H1 (cell line): Measurements from ENCODE around the gene C17orf50. TPM values are rescaled to one million over a fixed set of nuclear protein-coding genes. Genes with fewer than 3 reads are reported as not detected.

Source experiments
- ASH2L ChIP-seq: fragments of 200-600, 300-600 bp; sonication (generic); IDR thresholded peaks from one replicate; pipeline ENCODE4 v1.7.1; 2017; ENCODE audit warnings: low read length
- CBX5 ChIP-seq: fragments of 300-800, 300-1000 bp; sonication (generic); IDR thresholded peaks from 2 replicates; pipeline ENCODE4 v1.7.1; 2016; ENCODE audit warnings: antibody characterized with exemption, low read length, low read depth
- CREB1 ChIP-seq: IDR thresholded peaks from 2 replicates; pipeline ENCODE4 v1.6.1; 2012; ENCODE audit warnings: inconsistent platforms
- CTCF ChIP-seq, 3 experiments: IDR thresholded peaks; 1 replicate in 2 of 3; 2 replicates in 1 of 3; pipeline versions ENCODE4 v1.5.1 to v1.6.1; 2011; ENCODE audit warnings: low read length in 3 of 3, mild to moderate bottlenecking in 3 of 3, inconsistent platforms in 2 of 3, low read depth in 1 of 3, moderate library complexity in 1 of 3; ENCODE audit not compliant: insufficient read depth in 1 of 3; ENCODE audit errors: control extremely low read depth in 1 of 3
- NRF1 ChIP-seq: IDR thresholded peaks from 2 replicates; pipeline ENCODE4 v1.6.1; 2011; ENCODE audit warnings: mild to moderate bottlenecking, low read depth, low read length, improper control_type of control experiment
- POLR2A ChIP-seq, 2 experiments: IDR thresholded peaks; 1 replicate in 1 of 2; 2 replicates in 1 of 2; pipeline ENCODE4 v1.6.1; 2011; ENCODE audit warnings: low read depth in 2 of 2, low read length in 2 of 2, mild to moderate bottlenecking in 2 of 2; ENCODE audit errors: control extremely low read depth in 1 of 2
- POLR2AphosphoS5 ChIP-seq: IDR thresholded peaks from 2 replicates; pipeline ENCODE4 v1.6.1; 2011; ENCODE audit warnings: low read depth, low read length
- RNF2 ChIP-seq: fragments of 200-900, 300-1000 bp; sonication (generic); IDR thresholded peaks from 2 replicates; pipeline ENCODE4 v1.7.1; 2016; ENCODE audit warnings: borderline replicate concordance, low read depth, mild to moderate bottlenecking, antibody characterized with exemption, low read length; ENCODE audit not compliant: poor library complexity, severe bottlenecking; ENCODE audit errors: missing control alignments
- TEAD4 ChIP-seq: IDR thresholded peaks from 2 replicates; pipeline ENCODE4 v1.6.1; 2012; ENCODE audit warnings: low read depth, low read length, inconsistent platforms, mixed read lengths
- USF2 ChIP-seq: IDR thresholded peaks from 2 replicates; pipeline ENCODE4 v1.6.1; 2011; ENCODE audit warnings: low read length, improper control_type of control experiment
- polyA plus RNA-seq, 7 experiments: library from polyadenylated mRNA; depleted of rRNA in 3 of 7; stranded (reverse) in 5 of 7; unstranded in 2 of 7; fragments of >200 nt in 5 of 7; fragments of 200-250 nt in 2 of 7; gene quantifications; 1 replicate in 5 of 7; 2 replicates in 1 of 7; 4 replicates in 1 of 7; pipeline versions ENCODE4 v1.2.1 to v1.2.3, GENCODE V29; 2011 to 2013; ENCODE audit warnings: missing spikeins in 2 of 7, mixed read lengths in 2 of 7
- total RNA-seq: library from RNA; stranded (reverse); fragmentation: NEBNext Ultra II Directional; extraction: Animal tissue kit (Norgen Biotek cat#: 25700); gene quantifications from 2 replicates; pipeline ENCODE4 v1.2.1, GENCODE V29; 2021
- TF ChIP-seq, protein P1 (sequence below): IDR thresholded peaks from 2 replicates; pipeline ENCODE4 v1.6.1; 2012; ENCODE audit warnings: inconsistent platforms

Gene C17orf50
- total and polyA plus RNA-seq, 2 of the 8 experiments (the other 6 are each of a cell fraction or from before 2014, with no cell fraction given), result 0.12 TPM; not detected in 1

GRCh38 chr17:35740997-35741931 is 19.4 kb upstream of the C17orf50 start (continued):
- TF ChIP-seq USF2 (peak; percentile 80), CBX5 (no peak), TEAD4 (peak; percentile 33; the same call in 1 of the 2 replicates), CTCF (IDR thresholded peaks at IDR 0.05; ENCODE audit: control extremely low read depth in 1 of 3, insufficient read depth in 1 of 3, low read depth in 1 of 3, low read length in 3 of 3) (peak in 2 of 3 experiments; percentile 23 to 25; a peak in 3 of 4 replicates), ASH2L (peak; percentile 67), NRF1 (no peak), POLR2AphosphoS5 (0 out of 2 replicates have a peak, but pooled peaks have one; percentile 12), CREB1 (peak; percentile 72), RNF2 (peak; percentile 70), POLR2A (IDR thresholded peaks at IDR 0.05; ENCODE audit: control extremely low read depth in 1 of 2, low read depth in 2 of 2, low read length in 2 of 2) (0 out of 3 replicates have a peak, but pooled peaks of 1 of the 2 experiments have one; percentile 6)
- TF ChIP-seq, protein P1, sequence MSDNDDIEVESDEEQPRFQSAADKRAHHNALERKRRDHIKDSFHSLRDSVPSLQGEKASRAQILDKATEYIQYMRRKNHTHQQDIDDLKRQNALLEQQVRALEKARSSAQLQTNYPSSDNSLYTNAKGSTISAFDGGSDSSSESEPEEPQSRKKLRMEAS, result peak; percentile 100
